ENCODE measurements around the gene RIOK2.

- no peak for TF ChIP-seq POLR2AphosphoS5 (IDR thresholded peaks at IDR 0.05; ENCODE audit: low read depth, low read length)
- TF ChIP-seq POLR2A (IDR thresholded peaks at IDR 0.05; ENCODE audit: low read depth, low read length): no peak
Measured at GRCh38 chr5:97164846-97165245, 18.2 kb downstream of the RIOK2 start.

Data from GM12892 (cell line).